GM12878 (cell line): Measurements from ENCODE around the gene NPIPB9.
"Not testable (repeated sequence)": the region's sequence is repeated elsewhere in the genome, so short reads cannot be mapped to it uniquely, and the experiment has no call there.

Source experiments
- CTCF ChIP-seq, 3 experiments: IDR thresholded peaks in 2 of 3; conservative IDR thresholded peaks in 1 of 3; 2 replicates each; pipeline ENCODE4 v1.5.1; 2011; ENCODE audit warnings: low read depth in 3 of 3, low read length in 3 of 3, mild to moderate bottlenecking in 3 of 3, control low read depth in 2 of 3, moderate library complexity in 2 of 3, inconsistent platforms in 1 of 3, mixed read lengths in 1 of 3; ENCODE audit not compliant: control insufficient read depth in 2 of 3, insufficient read depth in 1 of 3; ENCODE audit errors: extremely low read depth in 1 of 3
- EP300 ChIP-seq, 2 experiments: fragments of 150-350 bp in 1 of 2; IDR thresholded peaks; 2 replicates each; pipeline ENCODE4 v1.6.1; 2011 to 2012; ENCODE audit warnings: low read depth in 2 of 2, low read length in 2 of 2, borderline replicate concordance in 1 of 2, improper control_type of control experiment in 1 of 2, inconsistent platforms in 1 of 2; ENCODE audit not compliant: control insufficient read depth in 1 of 2
- POLR2A ChIP-seq: IDR thresholded peaks from 2 replicates; pipeline ENCODE4 v1.6.1; 2011; ENCODE audit warnings: low read depth, mild to moderate bottlenecking, low read length
- SREBF2 ChIP-seq: IDR thresholded peaks from 2 replicates; pipeline ENCODE4 v1.6.1; 2012; ENCODE audit warnings: mild to moderate bottlenecking, low read length

GRCh38 chr16:28820546-28820945 lies 69.0 kb downstream of the NPIPB9 start:
- not testable (repeated sequence) for TF ChIP-seq CTCF (IDR thresholded peaks at IDR 0.05 in 2 of 3, conservative IDR thresholded peaks at IDR 0.05 in 1 of 3; ENCODE audit: control insufficient read depth in 2 of 3, extremely low read depth in 1 of 3, insufficient read depth in 1 of 3, low read depth in 3 of 3, low read length in 3 of 3); POLR2A; SREBF2; EP300 (IDR thresholded peaks at IDR 0.05; ENCODE audit: borderline replicate concordance in 1 of 2, control insufficient read depth in 1 of 2, low read depth in 2 of 2, low read length in 2 of 2)
